Mammary epithelial cell (primary cell): ENCODE results near the gene STX2.

Experiments
- CTCF ChIP-seq, 2 donors: IDR thresholded peaks in 1 of 2; conservative IDR thresholded peaks in 1 of 2; 2 replicates each; pipeline ENCODE4 v1.5.1; 2011 to 2012; ENCODE audit warnings: inconsistent platforms in 2 of 2, low read length in 2 of 2, mild to moderate bottlenecking in 2 of 2, control low read depth in 1 of 2, low read depth in 1 of 2; ENCODE audit not compliant: insufficient read depth in 1 of 2; ENCODE audit errors: extremely low read depth in 1 of 2
- EZH2 ChIP-seq: IDR thresholded peaks from 2 replicates; pipeline ENCODE4 v1.6.1; 2012; ENCODE audit warnings: low read length, inconsistent platforms, borderline replicate concordance

- TF ChIP-seq CTCF (conservative IDR thresholded peaks at IDR 0.05 in 1 of 2, IDR thresholded peaks at IDR 0.05 in 1 of 2; ENCODE audit: extremely low read depth in 1 of 2, insufficient read depth in 1 of 2, low read depth in 1 of 2, low read length in 2 of 2) (no peak), EZH2 (no peak)
These were observed 40.8 kb upstream of the STX2 start for GRCh38 chr12:130879781-130880389.
